ENCODE data around the gene GTF2IRD1.
A peak's percentile ranks its signal among the peaks of the same experiment; 100 is the strongest.

- TF ChIP-seq CTCF (IDR thresholded peaks at IDR 0.05 in 4 of 5, conservative IDR thresholded peaks at IDR 0.05 in 1 of 5), result no peak
- TF ChIP-seq POLR2A (IDR thresholded peaks at IDR 0.05), result peak; percentile 92 to 95
These were observed 1.6 kb downstream of the GTF2IRD1 start for GRCh38 chr7:74455291-74455804.

All from gastrocnemius medialis (tissue), 4 donors.